GM19239 (cell line): ENCODE data around the gene PUS7L.
"Not testable (repeated sequence)": the region's sequence is repeated elsewhere in the genome, so short reads cannot be mapped to it uniquely, and the experiment has no call there.

Source experiments
- DNase-seq: peaks from one replicate; pipeline ENCODE4 v3.0.0; 2011; ENCODE audit warnings: low spot score; ENCODE audit not compliant: insufficient read length
- FAIRE-seq: peaks from 2 replicates; lab custom pipeline; 2011; peaks lifted over from hg19 to GRCh38; lab: Jason Lieb, UNC

Gene PUS7L

GRCh38 chr12:43754015-43754414, 4.6 kb downstream of the PUS7L start:
- DNase-seq = no peak
- no peak for FAIRE-seq

GRCh38 chr12:43751360-43751759, 7.2 kb downstream of the PUS7L start:
- DNase-seq, FAIRE-seq: not testable (repeated sequence)

- no peak for FAIRE-seq
- no peak for DNase-seq
Measured at GRCh38 chr12:43750814-43751213, 7.8 kb downstream of the PUS7L start.

- DNase-seq (no peak), FAIRE-seq (no peak)
Measured at GRCh38 chr12:43749016-43749415, 9.6 kb downstream of the PUS7L start.

GRCh38 chr12:43744826-43745225, 13.8 kb downstream of the PUS7L start:
- no peak for FAIRE-seq
- no peak for DNase-seq

GRCh38 chr12:43742106-43742505, 16.5 kb downstream of the PUS7L start:
- DNase-seq (no peak), FAIRE-seq (no peak)

- DNase-seq (no peak), FAIRE-seq (no peak)
Measured at GRCh38 chr12:43740511-43741100, 18.0 kb downstream of the PUS7L start.

GRCh38 chr12:43737646-43738045, 20.9 kb downstream of the PUS7L start:
- FAIRE-seq (no peak), DNase-seq (no peak)

GRCh38 chr12:43736927-43737440, 21.6 kb downstream of the PUS7L start:
- DNase-seq (no peak), FAIRE-seq (no peak)

GRCh38 chr12:43733687-43734086, 24.9 kb downstream of the PUS7L start:
- DNase-seq = no peak
- peak; percentile 45 for FAIRE-seq

GRCh38 chr12:43730283-43730682, 28.3 kb downstream of the PUS7L start:
- no peak for DNase-seq
- no peak for FAIRE-seq

- DNase-seq = no peak
- no peak for FAIRE-seq
Measured at GRCh38 chr12:43728698-43729097, 29.9 kb downstream of the PUS7L start.

GRCh38 chr12:43728117-43728516, 30.5 kb downstream of the PUS7L start:
- no peak for FAIRE-seq
- DNase-seq = no peak

GRCh38 chr12:43723134-43723533, 35.5 kb downstream of the PUS7L start:
- DNase-seq = no peak
- no peak for FAIRE-seq

- DNase-seq = no peak
- no peak for FAIRE-seq
Measured at GRCh38 chr12:43722621-43723020, 36.0 kb downstream of the PUS7L start.

- no peak for DNase-seq
- no peak for FAIRE-seq
Measured at GRCh38 chr12:43711348-43711747, 47.2 kb downstream of the PUS7L start.

- DNase-seq, FAIRE-seq: not testable (repeated sequence)
Measured at GRCh38 chr12:43703772-43704171, 54.8 kb downstream of the PUS7L start.

GRCh38 chr12:43701194-43701593, 57.4 kb downstream of the PUS7L start:
- DNase-seq, FAIRE-seq: not testable (repeated sequence)

- FAIRE-seq (no peak), DNase-seq (no peak)
Measured at GRCh38 chr12:43696154-43696553, 62.4 kb downstream of the PUS7L start.

GRCh38 chr12:43694879-43695278, 63.7 kb downstream of the PUS7L start:
- DNase-seq = no peak
- FAIRE-seq = no peak

- DNase-seq = no peak
- no peak for FAIRE-seq
Measured at GRCh38 chr12:43692064-43692463, 66.5 kb downstream of the PUS7L start.

- not testable (repeated sequence) for DNase-seq, FAIRE-seq
Measured at GRCh38 chr12:43685491-43685890, 73.1 kb downstream of the PUS7L start.
